HL-60 (cell line): ENCODE results near the gene RPL32.

Experiments used
- TF ChIP-seq, protein P1 (sequence below): IDR thresholded peaks from one replicate; pipeline ENCODE4 v1.5.1; 2011; ENCODE audit warnings: low read length, control low read depth, inconsistent platforms; ENCODE audit not compliant: insufficient read depth
- TF ChIP-seq, protein P2 (sequence below): IDR thresholded peaks from 2 replicates; pipeline ENCODE4 v1.6.1; 2012; ENCODE audit warnings: low read depth; ENCODE audit not compliant: insufficient replicate concordance

DNA sequence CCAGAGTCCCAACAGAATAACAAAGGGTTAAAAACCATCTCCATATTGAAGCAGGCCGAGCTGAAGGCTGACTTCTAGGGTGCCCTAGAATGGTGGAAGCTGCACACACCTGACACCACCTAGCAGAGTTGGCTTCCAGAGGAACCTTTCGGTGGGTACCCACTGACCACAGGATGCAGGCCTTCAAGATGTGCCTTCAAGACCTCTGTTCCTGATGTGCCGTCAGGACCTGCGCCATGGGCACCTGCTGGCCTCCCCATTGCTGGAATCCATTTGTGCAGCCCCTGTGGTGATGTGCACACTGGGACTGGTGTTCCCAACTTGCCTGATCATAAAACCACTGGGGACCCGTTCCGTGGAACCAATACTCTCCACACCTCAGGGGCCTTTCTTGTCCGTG lies 35.7 kb upstream of the RPL32 start:
- TF ChIP-seq, protein P1, sequence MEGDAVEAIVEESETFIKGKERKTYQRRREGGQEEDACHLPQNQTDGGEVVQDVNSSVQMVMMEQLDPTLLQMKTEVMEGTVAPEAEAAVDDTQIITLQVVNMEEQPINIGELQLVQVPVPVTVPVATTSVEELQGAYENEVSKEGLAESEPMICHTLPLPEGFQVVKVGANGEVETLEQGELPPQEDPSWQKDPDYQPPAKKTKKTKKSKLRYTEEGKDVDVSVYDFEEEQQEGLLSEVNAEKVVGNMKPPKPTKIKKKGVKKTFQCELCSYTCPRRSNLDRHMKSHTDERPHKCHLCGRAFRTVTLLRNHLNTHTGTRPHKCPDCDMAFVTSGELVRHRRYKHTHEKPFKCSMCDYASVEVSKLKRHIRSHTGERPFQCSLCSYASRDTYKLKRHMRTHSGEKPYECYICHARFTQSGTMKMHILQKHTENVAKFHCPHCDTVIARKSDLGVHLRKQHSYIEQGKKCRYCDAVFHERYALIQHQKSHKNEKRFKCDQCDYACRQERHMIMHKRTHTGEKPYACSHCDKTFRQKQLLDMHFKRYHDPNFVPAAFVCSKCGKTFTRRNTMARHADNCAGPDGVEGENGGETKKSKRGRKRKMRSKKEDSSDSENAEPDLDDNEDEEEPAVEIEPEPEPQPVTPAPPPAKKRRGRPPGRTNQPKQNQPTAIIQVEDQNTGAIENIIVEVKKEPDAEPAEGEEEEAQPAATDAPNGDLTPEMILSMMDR = no peak
- TF ChIP-seq, protein P2, sequence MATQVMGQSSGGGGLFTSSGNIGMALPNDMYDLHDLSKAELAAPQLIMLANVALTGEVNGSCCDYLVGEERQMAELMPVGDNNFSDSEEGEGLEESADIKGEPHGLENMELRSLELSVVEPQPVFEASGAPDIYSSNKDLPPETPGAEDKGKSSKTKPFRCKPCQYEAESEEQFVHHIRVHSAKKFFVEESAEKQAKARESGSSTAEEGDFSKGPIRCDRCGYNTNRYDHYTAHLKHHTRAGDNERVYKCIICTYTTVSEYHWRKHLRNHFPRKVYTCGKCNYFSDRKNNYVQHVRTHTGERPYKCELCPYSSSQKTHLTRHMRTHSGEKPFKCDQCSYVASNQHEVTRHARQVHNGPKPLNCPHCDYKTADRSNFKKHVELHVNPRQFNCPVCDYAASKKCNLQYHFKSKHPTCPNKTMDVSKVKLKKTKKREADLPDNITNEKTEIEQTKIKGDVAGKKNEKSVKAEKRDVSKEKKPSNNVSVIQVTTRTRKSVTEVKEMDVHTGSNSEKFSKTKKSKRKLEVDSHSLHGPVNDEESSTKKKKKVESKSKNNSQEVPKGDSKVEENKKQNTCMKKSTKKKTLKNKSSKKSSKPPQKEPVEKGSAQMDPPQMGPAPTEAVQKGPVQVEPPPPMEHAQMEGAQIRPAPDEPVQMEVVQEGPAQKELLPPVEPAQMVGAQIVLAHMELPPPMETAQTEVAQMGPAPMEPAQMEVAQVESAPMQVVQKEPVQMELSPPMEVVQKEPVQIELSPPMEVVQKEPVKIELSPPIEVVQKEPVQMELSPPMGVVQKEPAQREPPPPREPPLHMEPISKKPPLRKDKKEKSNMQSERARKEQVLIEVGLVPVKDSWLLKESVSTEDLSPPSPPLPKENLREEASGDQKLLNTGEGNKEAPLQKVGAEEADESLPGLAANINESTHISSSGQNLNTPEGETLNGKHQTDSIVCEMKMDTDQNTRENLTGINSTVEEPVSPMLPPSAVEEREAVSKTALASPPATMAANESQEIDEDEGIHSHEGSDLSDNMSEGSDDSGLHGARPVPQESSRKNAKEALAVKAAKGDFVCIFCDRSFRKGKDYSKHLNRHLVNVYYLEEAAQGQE = no peak
